ENCODE data around the gene CRAT. TPM values are rescaled to one million over a fixed set of nuclear protein-coding genes. Genes with fewer than 3 reads are reported as not detected.

CRAT gene
- total and polyA plus RNA-seq, 7 experiments from 2014 or later: 7.2 to 20.1 (median 11.4) TPM

DNA sequence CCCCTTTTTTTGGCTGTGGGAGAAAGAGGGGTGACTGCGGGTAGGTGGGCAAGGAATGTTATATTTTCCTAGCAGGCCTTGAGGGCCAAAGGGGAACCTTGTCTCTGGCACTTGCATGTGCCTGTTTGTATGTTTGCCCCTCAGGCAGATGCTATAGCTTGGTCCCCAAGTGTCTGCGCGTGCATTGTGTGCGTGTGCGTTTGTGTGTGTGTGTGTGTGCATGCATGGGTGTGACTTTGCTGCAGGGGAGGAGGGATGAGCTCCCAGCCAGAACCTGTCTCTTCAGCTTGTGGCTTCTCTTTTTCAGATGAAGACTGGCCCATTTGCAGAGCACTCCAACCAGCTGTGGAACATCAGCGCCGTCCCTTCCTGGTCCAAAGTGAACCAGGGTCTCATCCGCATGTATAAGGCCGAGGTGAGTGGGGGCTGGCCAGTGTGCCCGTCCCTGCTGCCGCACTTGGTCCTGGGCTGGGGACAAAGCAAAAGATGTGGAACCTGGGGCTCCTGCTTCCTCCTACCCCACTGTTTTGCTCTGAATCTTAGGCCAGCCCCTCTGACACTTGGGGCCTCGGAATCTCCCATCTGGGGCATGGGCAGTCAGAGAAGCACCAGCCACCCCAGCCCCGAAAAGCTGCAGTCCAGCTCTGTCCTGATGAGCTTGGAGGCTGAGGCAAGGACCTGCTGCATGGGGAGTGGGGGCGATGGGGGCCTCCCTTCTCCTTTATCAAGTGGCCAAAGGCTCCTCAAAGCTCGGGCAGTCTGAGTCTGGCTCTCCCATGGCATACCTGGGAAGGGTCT, 31.7 kb upstream of the CRAT start:
- H3K4me3 ChIP-seq (ENCODE audit: low read length): no peak overlapping the region
- POLR2A ChIA-PET: interaction anchor here (0.6 to 2.6 kb wide), 9 partner anchors 9 to 494 kb away, joined by 3 to 9 read pairs (median 3); partner anchors contain the start of genes IER5L and NTMT1
- CTCF ChIA-PET: interaction anchor here (0.6 to 5.6 kb wide), 29 partner anchors 10 to 803 kb away, joined by 3 to 80 read pairs (median 4); partner anchors contain the start of genes C9orf50, IER5L and NTMT1
- H3K27me3 ChIP-seq (ENCODE audit: control insufficient read depth in 2 of 2, insufficient read depth in 2 of 2, low read length in 2 of 2): no peaks in the 10 kb centered on the region
- Mint-ChIP-seq H3K27ac (peak overlapping the region in 6 of 9 donors; percentile 50 to 82 (median 67)), H3K36me3 (peaks cover 0 to 13% (median 4%) of the 10 kb centered on the region in 5 donors), H3K4me3 (peak overlapping the region in 7 of 10 donors; percentile 21 to 90 (median 49)), H3K9me3 (no peaks in the 10 kb centered on the region), H3K27me3 (no peaks in the 10 kb centered on the region), H3K4me1 (peaks cover 11 to 47% (median 29%) of the 10 kb centered on the region in 7 donors)
- peaks cover 24 to 35% of the 10 kb centered on the region in 2 donors for H3K4me1 ChIP-seq (ENCODE audit: control insufficient read depth in 2 of 2, insufficient read depth in 2 of 2, low read length in 2 of 2)
- H3K9me3 ChIP-seq (ENCODE audit: control insufficient read depth in 2 of 3, low read length in 3 of 3): no peaks in the 10 kb centered on the region
- intact Hi-C loops (cut with micrococcal nuclease): no loop called here
- no peak for DNase-seq
- H3K36me3 ChIP-seq (ENCODE audit: control insufficient read depth in 2 of 3, insufficient read depth in 3 of 3, low read length in 3 of 3): peaks cover 0 to 52% (median 9%) of the 10 kb centered on the region in 3 experiments
- H3K27ac ChIP-seq (ENCODE audit: low read depth, low read length): no peak overlapping the region
- no peak for ATAC-seq

DNA sequence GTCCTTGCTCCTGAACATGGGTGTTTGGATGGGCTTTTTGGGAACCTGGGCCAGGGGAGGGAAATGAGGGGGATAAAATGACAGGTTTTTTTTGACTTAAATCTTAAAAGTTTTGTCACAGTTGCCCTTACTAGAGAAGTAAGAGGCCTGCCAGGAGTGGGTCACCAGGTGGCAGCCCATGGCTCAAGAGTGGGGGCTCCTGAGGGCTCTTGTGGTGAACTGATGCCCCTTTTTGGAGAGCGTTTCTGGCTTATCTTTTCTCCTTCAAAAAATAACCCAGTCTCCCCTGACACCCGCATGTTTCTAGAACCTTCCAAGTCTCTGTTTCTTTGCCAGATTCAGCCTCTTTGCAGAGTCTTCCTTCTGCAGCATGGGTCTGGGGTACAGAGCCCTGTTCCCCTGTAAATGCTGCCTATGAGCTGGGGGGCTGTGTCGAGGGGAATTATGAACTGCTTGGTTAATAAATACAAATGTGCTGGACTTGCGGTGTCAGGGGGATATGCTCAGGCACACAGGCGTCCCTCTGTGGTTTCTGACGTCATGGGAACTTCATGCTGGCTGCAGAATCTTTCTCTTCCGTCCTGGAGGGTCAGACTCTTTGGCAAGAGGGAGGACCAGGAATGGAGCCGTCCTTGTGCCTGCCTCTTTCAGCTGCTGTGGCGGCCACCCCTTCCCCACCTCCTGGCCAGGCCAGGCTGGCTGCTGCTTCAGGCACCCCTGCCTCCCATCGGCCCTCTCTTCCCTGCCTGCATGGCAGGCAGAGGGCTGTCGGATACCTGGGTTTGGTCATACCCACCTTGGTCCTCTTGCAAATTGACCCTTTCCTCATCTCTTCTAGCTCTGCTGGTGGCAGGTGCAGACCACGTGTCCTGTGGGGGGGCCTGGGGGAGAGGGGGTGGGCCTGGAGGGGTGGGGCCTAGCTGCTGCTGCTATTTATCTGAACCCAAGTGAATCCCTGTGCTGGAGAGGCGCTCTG, 30.8 kb upstream of the CRAT start:
- peaks cover 24 to 35% of the 10 kb centered on the region in 2 donors for H3K4me1 ChIP-seq (ENCODE audit: control insufficient read depth in 2 of 2, insufficient read depth in 2 of 2, low read length in 2 of 2)
- H3K4me3 ChIP-seq (ENCODE audit: low read length): peak overlapping the region; percentile 30
- H3K36me3 ChIP-seq (ENCODE audit: control insufficient read depth in 2 of 3, insufficient read depth in 3 of 3, low read length in 3 of 3): peaks cover 0 to 51% (median 5%) of the 10 kb centered on the region in 3 experiments
- H3K4me1 Mint-ChIP-seq: peaks cover 11 to 47% (median 29%) of the 10 kb centered on the region in 7 donors
- H3K27me3 Mint-ChIP-seq: no peaks in the 10 kb centered on the region
- no peaks in the 10 kb centered on the region for H3K27me3 ChIP-seq (ENCODE audit: control insufficient read depth in 2 of 2, insufficient read depth in 2 of 2, low read length in 2 of 2)
- ChIA-PET CTCF (interaction anchor here (0.7 to 5.6 kb wide), 8 partner anchors 10 to 643 kb away, joined by 3 to 80 read pairs (median 8); partner anchors contain the start of genes C9orf50 and NTMT1), POLR2A (interaction anchor here (0.6 to 2.6 kb wide), 10 partner anchors 9 to 662 kb away, joined by 3 to 12 read pairs (median 5); partner anchors contain the start of genes C9orf50 and DOLPP1)
- no peak for ATAC-seq
- peaks cover 0 to 11% (median 3%) of the 10 kb centered on the region in 5 donors for H3K36me3 Mint-ChIP-seq
- H3K27ac ChIP-seq (ENCODE audit: low read depth, low read length): peak overlapping the region; percentile 92
- no peaks in the 10 kb centered on the region for H3K9me3 Mint-ChIP-seq
- peak in 1 of 9 donors; percentile 48 for DNase-seq
- intact Hi-C loops (cut with micrococcal nuclease): loop anchor here in 1 of 2 donors (2.0 kb wide), 1 partner anchor 347 kb away; no protein-coding TSS in a partner anchor
- peak overlapping the region; percentile 80 to 98 (median 92) for H3K27ac Mint-ChIP-seq
- H3K9me3 ChIP-seq (ENCODE audit: control insufficient read depth in 2 of 3, low read length in 3 of 3): no peaks in the 10 kb centered on the region
- H3K4me3 Mint-ChIP-seq: peak overlapping the region; percentile 16 to 96 (median 86)

DNA sequence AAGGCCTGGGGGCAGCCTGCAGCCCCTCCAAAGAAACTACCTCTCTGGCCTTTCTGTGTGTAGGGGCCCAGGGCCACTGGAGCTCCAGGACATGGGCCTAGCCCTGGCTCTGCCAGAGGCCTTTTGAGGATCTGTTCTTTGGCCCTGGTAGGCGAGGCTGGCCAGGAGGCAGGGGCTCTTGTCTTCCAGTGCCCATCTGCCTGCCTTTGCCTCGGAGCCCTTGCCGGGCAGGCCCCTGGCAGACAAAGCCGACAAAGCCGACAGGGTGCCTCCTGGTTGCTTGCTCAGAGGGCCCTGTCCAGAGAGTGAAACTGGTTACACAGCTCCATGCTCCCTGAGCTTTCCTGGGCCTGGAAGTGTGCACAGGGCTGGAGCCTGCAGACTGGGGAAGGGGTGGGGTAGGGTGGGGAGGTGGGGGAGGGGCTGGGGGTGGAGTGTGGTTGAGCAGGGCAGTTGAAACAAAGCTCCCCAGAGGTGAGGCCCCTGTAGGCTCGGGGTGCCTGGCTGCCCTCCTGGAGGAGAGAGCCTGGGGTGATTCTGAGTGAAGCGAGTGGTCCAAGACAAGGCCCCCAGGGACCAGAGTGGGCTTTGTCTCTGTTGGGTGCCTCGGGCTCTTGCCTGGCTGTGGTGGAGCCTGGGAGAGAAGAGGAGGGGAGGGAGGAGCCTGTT, 29.9 kb upstream of the CRAT start:
- Mint-ChIP-seq H3K27ac (peak overlapping the region; percentile 88 to 99 (median 94)), H3K9me3 (no peaks in the 10 kb centered on the region), H3K36me3 (peaks cover 0 to 11% (median 3%) of the 10 kb centered on the region in 5 donors), H3K4me1 (peaks cover 11 to 45% (median 29%) of the 10 kb centered on the region in 7 donors), H3K27me3 (no peaks in the 10 kb centered on the region), H3K4me3 (peak overlapping the region; percentile 85 to 96 (median 90))
- Histone ChIP-seq H3K36me3 (ENCODE audit: control insufficient read depth in 2 of 3, insufficient read depth in 3 of 3, low read length in 3 of 3) (peaks cover 0 to 48% (median 5%) of the 10 kb centered on the region in 3 experiments), H3K9me3 (ENCODE audit: control insufficient read depth in 2 of 3, low read length in 3 of 3) (no peaks in the 10 kb centered on the region), H3K4me3 (ENCODE audit: low read length) (peak overlapping the region; percentile 64), H3K27me3 (ENCODE audit: control insufficient read depth in 2 of 2, insufficient read depth in 2 of 2, low read length in 2 of 2) (no peaks in the 10 kb centered on the region), H3K27ac (ENCODE audit: low read depth, low read length) (peak overlapping the region; percentile 92), H3K4me1 (ENCODE audit: control insufficient read depth in 2 of 2, insufficient read depth in 2 of 2, low read length in 2 of 2) (peaks cover 24 to 35% of the 10 kb centered on the region in 2 donors)
- CTCF ChIA-PET: interaction anchor here (0.6 to 5.6 kb wide), 14 partner anchors 9 to 882 kb away, joined by 3 to 80 read pairs (median 7); partner anchors contain the start of genes C9orf50 and NTMT1
- intact Hi-C loops (cut with micrococcal nuclease): loop anchor here in 1 of 2 donors (2.0 kb wide), 1 partner anchor 348 kb away; no protein-coding TSS in a partner anchor
- ATAC-seq: peak; percentile 6
- POLR2A ChIA-PET: interaction anchor here (0.7 to 3.9 kb wide), 18 partner anchors 9 to 663 kb away, joined by 3 to 35 read pairs (median 6); partner anchors contain the start of genes C9orf50, DOLPP1, IER5L and NTMT1
- DNase-seq: no peak

DNA sequence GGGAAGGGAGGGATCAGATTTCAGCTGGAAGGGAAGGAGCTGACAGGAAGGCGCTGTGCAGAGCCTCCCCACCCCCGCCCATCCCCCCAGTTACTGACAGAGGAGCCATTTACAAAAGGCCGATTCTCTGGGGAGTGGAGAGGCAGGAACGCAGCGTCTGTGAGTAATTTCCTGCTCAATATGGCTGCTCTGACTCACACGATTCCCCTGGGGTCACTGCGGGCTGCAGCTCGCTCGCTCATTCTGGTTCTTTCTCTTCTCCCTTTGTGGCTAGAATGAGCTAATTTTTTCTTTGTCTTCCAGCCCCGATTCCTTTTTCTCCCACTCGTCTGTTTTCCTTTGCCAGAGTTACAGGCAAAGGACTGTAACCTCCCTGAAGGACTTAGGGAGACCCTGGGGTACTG, 29.4 kb upstream of the CRAT start:
- CTCF ChIA-PET: interaction anchor here (0.6 to 5.6 kb wide), 14 partner anchors 9 to 882 kb away, joined by 3 to 80 read pairs (median 7); partner anchors contain the start of genes C9orf50 and NTMT1
- ATAC-seq: peak; percentile 90

GRCh38 chr9:129139233-129139992, 28.8 kb upstream of the CRAT start:
- intact Hi-C loops (cut with micrococcal nuclease): loop anchor here (1.0 to 5.0 kb wide), 12 partner anchors 35 to 1098 kb away; no protein-coding TSS in a partner anchor
- DNase-seq (peak; percentile 51 to 84 (median 79)), ATAC-seq (peak; percentile 83)
- H3K4me3 Mint-ChIP-seq: peak overlapping the region; percentile 85 to 96 (median 90)
- H3K4me1 Mint-ChIP-seq: peaks cover 11 to 45% (median 29%) of the 10 kb centered on the region in 7 donors
- ChIA-PET CTCF (interaction anchor here (0.7 to 5.6 kb wide), 18 partner anchors 8 to 645 kb away, joined by 3 to 80 read pairs (median 6); partner anchors contain the start of genes C9orf50 and NTMT1), POLR2A (interaction anchor here (0.7 to 3.9 kb wide), 20 partner anchors 8 to 599 kb away, joined by 3 to 35 read pairs (median 6); partner anchors contain the start of genes C9orf50, DOLPP1, IER5L and NTMT1)
- Histone ChIP-seq H3K27me3 (ENCODE audit: control insufficient read depth in 2 of 2, insufficient read depth in 2 of 2, low read length in 2 of 2) (no peaks in the 10 kb centered on the region), H3K4me3 (ENCODE audit: low read length) (peak overlapping the region; percentile 64), H3K36me3 (ENCODE audit: control insufficient read depth in 2 of 3, insufficient read depth in 3 of 3, low read length in 3 of 3) (peaks cover 0 to 54% (median 5%) of the 10 kb centered on the region in 3 experiments), H3K27ac (ENCODE audit: low read depth, low read length) (peak overlapping the region; percentile 92), H3K9me3 (ENCODE audit: control insufficient read depth in 2 of 3, low read length in 3 of 3) (no peaks in the 10 kb centered on the region), H3K4me1 (ENCODE audit: control insufficient read depth in 2 of 2, insufficient read depth in 2 of 2, low read length in 2 of 2) (peaks cover 24 to 35% of the 10 kb centered on the region in 2 donors)
- H3K9me3 Mint-ChIP-seq: no peaks in the 10 kb centered on the region
- H3K36me3 Mint-ChIP-seq: peaks cover 0 to 20% (median 6%) of the 10 kb centered on the region in 5 donors
- H3K27me3 Mint-ChIP-seq: no peaks in the 10 kb centered on the region
- peak overlapping the region; percentile 88 to 99 (median 94) for H3K27ac Mint-ChIP-seq

More for the DNA sequence above, 29.4 kb upstream of the CRAT start:
- peaks cover 0 to 48% (median 5%) of the 10 kb centered on the region in 3 experiments for H3K36me3 ChIP-seq (ENCODE audit: control insufficient read depth in 2 of 3, insufficient read depth in 3 of 3, low read length in 3 of 3)
- intact Hi-C loops (cut with micrococcal nuclease): loop anchor here (1.0 to 5.0 kb wide), 13 partner anchors 34 to 1097 kb away; no protein-coding TSS in a partner anchor
- Mint-ChIP-seq H3K27ac (peak overlapping the region; percentile 88 to 99 (median 94)), H3K4me3 (peak overlapping the region; percentile 85 to 96 (median 90)), H3K36me3 (peaks cover 0 to 15% (median 6%) of the 10 kb centered on the region in 5 donors), H3K9me3 (no peaks in the 10 kb centered on the region), H3K4me1 (peaks cover 11 to 45% (median 29%) of the 10 kb centered on the region in 7 donors), H3K27me3 (no peaks in the 10 kb centered on the region)
- peak overlapping the region; percentile 64 for H3K4me3 ChIP-seq (ENCODE audit: low read length)
- peak overlapping the region; percentile 92 for H3K27ac ChIP-seq (ENCODE audit: low read depth, low read length)
- POLR2A ChIA-PET: interaction anchor here (0.7 to 3.9 kb wide), 18 partner anchors 8 to 598 kb away, joined by 3 to 35 read pairs (median 6); partner anchors contain the start of genes C9orf50, DOLPP1, IER5L and NTMT1
- H3K4me1 ChIP-seq (ENCODE audit: control insufficient read depth in 2 of 2, insufficient read depth in 2 of 2, low read length in 2 of 2): peaks cover 24 to 35% of the 10 kb centered on the region in 2 donors
- peak; percentile 31 to 82 (median 66) for DNase-seq
- no peaks in the 10 kb centered on the region for H3K9me3 ChIP-seq (ENCODE audit: control insufficient read depth in 2 of 3, low read length in 3 of 3)
- no peaks in the 10 kb centered on the region for H3K27me3 ChIP-seq (ENCODE audit: control insufficient read depth in 2 of 2, insufficient read depth in 2 of 2, low read length in 2 of 2)

All from naive thymus-derived CD4-positive, alpha-beta T cell (primary cell).